NCI-H510A treated with DMSO at 0.1 percent for 48 hours (cell line): ENCODE measurements around the gene FBLN2.
A peak's percentile ranks its signal among the peaks of the same experiment; 100 is the strongest.

Source experiments
- DNase-seq: peaks from one replicate; lab custom pipeline; 2025; lab: John Stamatoyannopoulos, UW

Gene FBLN2

GRCh38 chr3:13605555-13605954 is 56.6 kb downstream of the FBLN2 start:
- DNase-seq = no peak

GRCh38 chr3:13607821-13608597 is 59.1 kb downstream of the FBLN2 start:
- DNase-seq = no peak

GRCh38 chr3:13608969-13609725 is 60.2 kb downstream of the FBLN2 start:
- no peak for DNase-seq

GRCh38 chr3:13610006-13610570 is 61.2 kb downstream of the FBLN2 start:
- no peak for DNase-seq

DNA sequence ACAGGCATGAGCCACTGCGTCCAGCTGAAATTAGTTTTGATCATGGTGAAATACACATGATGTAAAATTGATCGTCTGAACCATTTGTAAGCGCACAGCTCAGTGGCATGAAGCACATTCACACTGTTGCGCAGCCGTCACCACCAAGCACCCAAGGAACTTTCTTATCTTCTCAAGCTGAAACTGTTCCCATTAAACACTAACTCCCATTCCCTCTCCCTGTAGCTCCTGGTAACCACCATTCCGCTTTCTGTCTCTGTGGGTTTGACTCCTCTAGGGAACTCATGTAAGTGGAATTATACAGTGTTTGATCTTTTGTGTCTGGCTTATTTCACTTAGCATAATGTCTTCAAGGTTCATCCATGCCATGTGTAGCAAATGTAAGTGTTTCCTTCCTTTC is 62.3 kb downstream of the FBLN2 start:
- no peak for DNase-seq

DNA sequence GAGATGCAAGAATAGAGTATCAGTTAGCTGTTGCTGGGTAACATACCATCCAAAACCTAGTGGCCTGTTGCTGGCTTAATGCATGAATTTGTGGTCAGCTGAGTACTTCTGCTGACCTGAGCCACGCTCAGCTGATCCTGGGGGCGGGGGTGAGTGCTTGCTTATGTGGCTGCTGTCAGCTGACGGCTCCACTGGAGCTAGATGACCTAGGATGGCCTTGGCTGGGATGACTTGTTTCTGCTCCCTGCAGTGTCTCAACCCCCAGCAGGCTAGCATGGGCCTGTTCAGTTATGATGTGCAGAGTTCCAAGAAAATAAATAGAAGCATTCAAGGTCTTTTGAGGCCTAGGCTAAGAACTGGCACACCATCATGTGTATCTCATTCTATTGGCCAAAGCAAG is 63.9 kb downstream of the FBLN2 start:
- DNase-seq = no peak

GRCh38 chr3:13613343-13614190 is 64.6 kb downstream of the FBLN2 start:
- no peak for DNase-seq

GRCh38 chr3:13614607-13615006 is 65.7 kb downstream of the FBLN2 start:
- no peak for DNase-seq

GRCh38 chr3:13615019-13615528 is 66.1 kb downstream of the FBLN2 start:
- DNase-seq = no peak

- no peak for DNase-seq
Measured at GRCh38 chr3:13616359-13616758, 67.4 kb downstream of the FBLN2 start.

DNA sequence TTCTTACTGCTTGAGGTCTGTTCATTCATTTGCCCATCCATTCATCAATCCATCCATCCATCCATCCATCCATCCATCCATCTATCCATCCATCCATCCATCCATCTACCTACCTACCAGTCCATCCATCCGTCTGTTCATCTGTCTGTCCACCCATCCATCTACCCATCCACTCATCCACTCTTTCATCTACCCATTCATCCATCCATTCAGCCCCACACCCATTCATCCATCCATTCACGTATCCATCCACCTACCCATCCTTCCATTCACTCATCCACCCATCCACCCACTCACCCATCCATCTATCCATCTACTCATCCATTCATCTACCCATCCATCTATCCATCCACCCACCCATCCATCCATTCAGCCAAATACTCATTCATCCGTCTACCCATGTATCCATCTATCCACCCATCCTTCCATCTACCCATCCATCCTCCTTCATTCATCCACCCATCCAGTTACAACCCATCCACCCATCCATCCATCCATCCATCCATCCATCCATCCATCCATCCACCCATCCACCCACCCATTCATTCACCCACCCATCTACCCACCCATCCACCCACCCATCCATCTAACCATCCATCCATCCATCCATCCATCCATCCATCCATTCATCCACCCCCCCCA is 68.3 kb downstream of the FBLN2 start:
- DNase-seq = no peak

GRCh38 chr3:13617981-13618380 is 69.1 kb downstream of the FBLN2 start:
- no peak for DNase-seq

GRCh38 chr3:13618836-13619235 is 69.9 kb downstream of the FBLN2 start:
- no peak for DNase-seq

DNA sequence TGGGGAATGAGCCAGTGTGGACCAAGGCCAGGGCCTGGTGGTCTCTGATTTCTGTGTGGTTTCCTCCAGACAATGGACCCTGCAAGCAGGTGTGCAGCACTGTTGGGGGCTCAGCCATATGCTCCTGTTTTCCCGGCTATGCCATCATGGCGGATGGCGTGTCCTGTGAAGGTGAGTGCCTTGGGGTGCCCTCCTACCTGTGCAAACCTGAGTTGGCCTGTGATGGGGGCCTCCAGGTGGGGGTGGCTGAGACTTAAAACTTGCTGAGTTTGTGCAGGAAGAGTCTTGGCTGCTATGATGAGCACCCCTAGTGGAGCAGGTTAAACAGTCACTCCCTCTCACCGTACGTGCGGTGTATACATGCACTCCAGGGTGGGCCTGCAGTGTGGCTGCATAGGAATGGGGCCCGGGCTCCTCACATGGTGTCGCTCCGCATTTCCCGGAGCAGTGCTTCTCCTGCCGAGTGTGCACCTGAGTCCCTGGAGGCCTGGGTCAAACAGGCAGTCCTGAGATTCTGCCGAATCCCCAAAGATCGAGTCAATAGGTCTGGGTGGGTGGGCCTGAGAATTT is 70.8 kb downstream of the FBLN2 start:
- no peak for DNase-seq

DNA sequence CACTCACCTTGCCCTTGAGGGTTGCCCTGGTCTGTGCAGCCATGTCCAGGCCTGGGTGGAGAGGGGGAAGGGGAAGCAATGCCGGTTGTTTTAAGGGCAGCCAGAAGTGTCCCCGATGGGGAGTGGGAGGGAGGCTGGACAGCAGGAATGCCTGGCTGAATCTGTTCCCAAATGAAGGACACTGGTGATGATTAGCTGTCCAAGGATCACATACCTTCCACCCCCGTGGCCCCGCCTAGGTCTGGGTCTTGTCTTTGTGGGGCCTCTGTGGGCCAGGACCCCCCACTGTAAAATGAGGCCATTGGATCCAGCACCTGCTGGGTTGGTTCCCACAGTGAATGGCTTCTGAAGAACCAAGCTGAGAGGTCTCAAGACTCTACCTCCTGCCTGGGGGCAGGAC is 71.4 kb downstream of the FBLN2 start:
- no peak for DNase-seq

DNA sequence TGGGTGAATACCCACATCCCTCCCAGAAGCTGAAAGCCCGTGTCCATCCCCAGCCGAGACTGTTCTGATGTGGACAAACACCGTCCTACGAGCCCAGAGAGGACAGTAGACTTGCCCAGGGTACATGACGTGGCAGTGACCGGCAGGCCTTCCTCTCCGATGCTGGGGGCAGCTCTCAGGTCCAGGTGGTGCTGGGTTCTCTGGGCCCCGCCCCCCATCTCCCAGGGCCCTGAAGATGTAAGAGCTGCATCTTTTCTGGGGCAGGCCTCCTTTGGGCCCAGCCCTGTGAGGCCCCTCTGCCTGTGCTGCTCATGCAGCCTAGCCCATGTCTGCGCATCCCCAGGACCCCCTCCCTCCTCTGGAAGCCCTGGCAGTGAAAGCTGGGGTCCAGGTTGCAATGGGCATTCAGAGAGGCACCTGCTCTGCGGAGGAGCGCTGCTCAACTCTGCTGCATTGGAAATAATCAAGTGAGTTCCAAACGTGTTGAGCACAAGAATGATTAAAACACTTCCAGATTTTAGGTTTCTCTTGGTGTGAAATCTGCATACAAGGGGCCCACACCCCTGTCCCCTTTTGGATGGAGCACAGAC is 71.9 kb downstream of the FBLN2 start:
- no peak for DNase-seq

DNA sequence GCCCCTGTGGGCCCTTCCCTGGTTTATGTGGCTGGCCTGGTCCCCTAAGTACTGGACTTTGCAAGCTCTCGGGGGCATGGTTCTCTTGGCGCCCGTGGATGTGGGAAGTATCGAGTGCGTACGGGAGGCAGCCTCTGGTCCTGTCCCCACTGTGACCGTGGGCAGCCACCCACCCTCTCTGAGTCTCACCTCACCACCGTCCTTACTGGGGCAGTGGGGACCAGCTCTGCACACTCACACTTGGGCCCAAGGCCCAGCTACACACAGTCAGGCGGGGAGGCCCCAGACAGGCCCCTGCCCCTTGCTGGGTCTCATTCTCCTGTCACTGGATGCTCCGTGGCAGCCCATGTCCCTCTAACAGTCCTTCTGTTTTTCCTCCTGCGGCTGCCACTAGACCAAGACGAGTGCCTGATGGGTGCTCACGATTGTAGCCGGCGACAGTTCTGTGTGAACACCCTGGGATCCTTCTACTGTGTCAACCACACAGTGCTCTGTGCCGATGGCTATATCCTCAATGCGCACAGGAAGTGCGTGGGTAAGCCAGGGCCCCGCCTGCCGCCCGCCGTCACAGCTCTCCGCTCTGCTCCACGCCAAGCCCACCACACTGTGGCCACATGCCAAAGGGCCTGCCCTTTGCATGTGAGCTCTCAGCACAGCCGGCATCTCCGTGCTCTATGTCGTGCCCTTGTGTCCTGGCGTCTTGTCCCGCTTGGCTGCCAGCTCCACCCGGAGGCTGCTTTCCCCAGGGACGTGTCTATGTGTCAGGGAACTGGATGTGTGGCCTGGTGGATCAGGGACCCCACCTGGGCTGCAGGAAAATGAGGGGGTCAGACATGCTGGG is 72.7 kb downstream of the FBLN2 start:
- DNase-seq = no peak

DNA sequence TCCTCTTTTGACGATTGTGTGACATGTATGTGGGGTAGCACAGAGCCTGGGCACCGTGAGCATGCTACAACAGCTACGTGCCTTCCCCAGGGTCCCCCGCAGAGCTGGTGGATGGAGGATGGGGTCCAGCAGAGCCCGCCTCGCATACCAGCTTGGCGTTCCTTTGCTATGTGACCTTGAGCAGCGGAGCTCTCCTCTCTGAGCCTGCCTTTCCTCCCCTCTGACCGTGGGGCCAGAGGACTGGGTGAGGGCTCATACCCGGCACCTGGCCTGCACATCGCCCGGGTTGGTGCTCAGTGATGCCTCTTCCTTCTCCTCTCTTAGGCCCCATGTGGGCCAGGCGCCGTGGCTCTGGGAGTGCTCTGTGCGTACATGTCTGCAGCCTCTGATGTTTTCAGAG is 73.4 kb downstream of the FBLN2 start:
- no peak for DNase-seq

DNA sequence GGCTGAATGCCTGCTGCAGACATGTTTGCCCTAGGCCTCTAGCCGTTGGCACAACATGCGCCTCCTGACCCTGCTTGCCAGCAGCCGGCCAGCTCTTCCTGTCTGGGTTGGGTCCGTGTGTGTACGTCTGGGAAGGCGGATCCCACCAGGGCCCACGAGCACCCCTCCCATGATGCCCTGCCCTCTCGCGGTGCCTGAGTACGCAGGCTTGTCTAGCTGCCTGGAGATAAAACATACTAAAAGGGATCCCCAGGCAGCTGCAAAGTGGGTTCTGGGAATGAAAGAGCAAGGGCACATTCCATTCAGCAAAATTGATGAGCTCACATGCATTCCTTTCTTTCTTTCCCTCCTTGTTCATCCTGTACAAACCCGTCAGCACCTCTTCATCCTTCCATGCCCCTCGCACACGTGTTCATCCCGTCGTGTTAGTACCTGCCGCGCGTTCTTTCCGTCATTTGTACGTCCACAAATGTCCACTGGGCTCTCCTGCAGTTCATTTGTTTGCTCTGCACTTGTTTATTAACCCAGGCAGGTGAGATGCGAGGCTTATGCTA is 74.3 kb downstream of the FBLN2 start:
- peak; percentile 58 for DNase-seq

- no peak for DNase-seq
Measured at GRCh38 chr3:13624021-13624420, 75.1 kb downstream of the FBLN2 start.
